ENCODE data around the gene KCNJ15. TPM values are rescaled to one million over a fixed set of nuclear protein-coding genes. Genes with fewer than 3 reads are reported as not detected.

The KCNJ15 gene
- total RNA-seq, 1 experiment from 2014 or later = not detected

DNA sequence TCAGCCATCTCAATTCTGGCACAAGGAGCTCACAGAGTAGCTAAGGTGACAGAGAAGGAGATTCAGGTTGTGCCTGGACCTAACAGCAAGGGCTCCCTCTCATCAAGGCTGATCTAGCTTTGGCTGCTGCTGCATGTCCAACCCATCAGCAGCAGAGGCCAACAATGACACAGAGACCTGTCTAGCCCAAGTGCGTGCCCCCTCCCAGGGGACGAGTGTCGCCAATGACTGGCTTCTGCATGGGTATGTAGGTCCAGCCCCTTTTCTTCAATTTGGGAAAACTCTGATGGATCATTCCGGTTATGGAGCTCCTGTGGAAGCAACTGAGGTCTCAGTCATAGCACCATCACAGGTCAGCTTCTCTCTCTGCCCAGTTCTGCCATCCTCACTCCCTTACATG, 83.3 kb downstream of the KCNJ15 start:
- intact Hi-C loops (cut with micrococcal nuclease) = no loop called here
- H4K20me1 ChIP-seq (ENCODE audit: insufficient read depth) = no peaks in the 10 kb centered on the region

DNA sequence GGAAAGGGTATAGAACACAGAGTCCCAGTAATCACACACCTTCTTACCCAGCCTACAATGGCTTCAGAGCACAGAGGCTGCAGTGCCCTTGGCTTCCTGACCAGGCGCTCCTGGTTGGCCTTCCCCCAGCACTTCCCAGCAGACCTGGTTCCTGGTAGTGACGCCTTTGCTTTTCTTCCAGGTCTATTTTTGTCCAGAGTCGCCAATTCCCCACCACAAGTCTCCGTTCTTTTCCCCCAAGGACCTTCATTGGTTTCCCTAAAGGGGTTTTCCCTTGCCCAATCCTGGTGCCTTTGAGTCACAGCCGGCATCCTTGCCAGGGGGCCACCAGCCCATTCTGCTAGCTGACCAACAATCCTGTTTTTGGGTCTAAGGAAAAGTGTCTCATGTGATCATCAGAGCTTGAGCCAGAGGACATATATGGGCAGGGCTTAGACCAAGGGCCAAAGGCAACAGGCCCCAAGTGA, 84.8 kb downstream of the KCNJ15 start:
- no peak for TF ChIP-seq CEBPB (IDR thresholded peaks at IDR 0.05; ENCODE audit: low read depth)
- TF ChIP-seq, protein P1, sequence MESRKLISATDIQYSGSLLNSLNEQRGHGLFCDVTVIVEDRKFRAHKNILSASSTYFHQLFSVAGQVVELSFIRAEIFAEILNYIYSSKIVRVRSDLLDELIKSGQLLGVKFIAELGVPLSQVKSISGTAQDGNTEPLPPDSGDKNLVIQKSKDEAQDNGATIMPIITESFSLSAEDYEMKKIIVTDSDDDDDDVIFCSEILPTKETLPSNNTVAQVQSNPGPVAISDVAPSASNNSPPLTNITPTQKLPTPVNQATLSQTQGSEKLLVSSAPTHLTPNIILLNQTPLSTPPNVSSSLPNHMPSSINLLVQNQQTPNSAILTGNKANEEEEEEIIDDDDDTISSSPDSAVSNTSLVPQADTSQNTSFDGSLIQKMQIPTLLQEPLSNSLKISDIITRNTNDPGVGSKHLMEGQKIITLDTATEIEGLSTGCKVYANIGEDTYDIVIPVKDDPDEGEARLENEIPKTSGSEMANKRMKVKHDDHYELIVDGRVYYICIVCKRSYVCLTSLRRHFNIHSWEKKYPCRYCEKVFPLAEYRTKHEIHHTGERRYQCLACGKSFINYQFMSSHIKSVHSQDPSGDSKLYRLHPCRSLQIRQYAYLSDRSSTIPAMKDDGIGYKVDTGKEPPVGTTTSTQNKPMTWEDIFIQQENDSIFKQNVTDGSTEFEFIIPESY (IDR thresholded peaks at IDR 0.05; ENCODE audit: extremely low read depth, insufficient replicate concordance, low read length) = no peak
- TF ChIP-seq, protein P2, sequence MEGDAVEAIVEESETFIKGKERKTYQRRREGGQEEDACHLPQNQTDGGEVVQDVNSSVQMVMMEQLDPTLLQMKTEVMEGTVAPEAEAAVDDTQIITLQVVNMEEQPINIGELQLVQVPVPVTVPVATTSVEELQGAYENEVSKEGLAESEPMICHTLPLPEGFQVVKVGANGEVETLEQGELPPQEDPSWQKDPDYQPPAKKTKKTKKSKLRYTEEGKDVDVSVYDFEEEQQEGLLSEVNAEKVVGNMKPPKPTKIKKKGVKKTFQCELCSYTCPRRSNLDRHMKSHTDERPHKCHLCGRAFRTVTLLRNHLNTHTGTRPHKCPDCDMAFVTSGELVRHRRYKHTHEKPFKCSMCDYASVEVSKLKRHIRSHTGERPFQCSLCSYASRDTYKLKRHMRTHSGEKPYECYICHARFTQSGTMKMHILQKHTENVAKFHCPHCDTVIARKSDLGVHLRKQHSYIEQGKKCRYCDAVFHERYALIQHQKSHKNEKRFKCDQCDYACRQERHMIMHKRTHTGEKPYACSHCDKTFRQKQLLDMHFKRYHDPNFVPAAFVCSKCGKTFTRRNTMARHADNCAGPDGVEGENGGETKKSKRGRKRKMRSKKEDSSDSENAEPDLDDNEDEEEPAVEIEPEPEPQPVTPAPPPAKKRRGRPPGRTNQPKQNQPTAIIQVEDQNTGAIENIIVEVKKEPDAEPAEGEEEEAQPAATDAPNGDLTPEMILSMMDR (IDR thresholded peaks at IDR 0.05 in 2 of 3, conservative IDR thresholded peaks at IDR 0.05 in 1 of 3; ENCODE audit: borderline replicate concordance in 1 of 3, insufficient read depth in 1 of 3, low read depth in 2 of 3, low read length in 2 of 3) = no peak
- no peak for TF ChIP-seq SRF (IDR thresholded peaks at IDR 0.05; ENCODE audit: low read depth)
- no peak overlapping the region for H3K9ac ChIP-seq (ENCODE audit: low read length)
- H3K4me2 ChIP-seq (ENCODE audit: low read length) = no peak overlapping the region
- no peaks in the 10 kb centered on the region for H4K20me1 ChIP-seq (ENCODE audit: insufficient read depth)
- POLR2A ChIA-PET = no interaction called here
- no peak overlapping the region for H2AFZ ChIP-seq (ENCODE audit: low read depth, low read length, poor library complexity, severe bottlenecking)
- intact Hi-C loops (cut with micrococcal nuclease) = no loop called here
- H3K36me3 ChIP-seq (ENCODE audit: control insufficient read depth in 1 of 2, insufficient read depth in 2 of 2, low read length in 2 of 2) = no peaks in the 10 kb centered on the region
- H3K9me3 ChIP-seq (ENCODE audit: control insufficient read depth in 1 of 2, insufficient read depth in 1 of 2, low read depth in 1 of 2, low read length in 2 of 2) = no peaks in the 10 kb centered on the region
- RAD21 ChIA-PET (ENCODE audit: low non-redundant PET in 1 of 2, low total read pairs in 2 of 2, uncharacterized antibody in 2 of 2, unreplicated experiment in 2 of 2) = no interaction called here
- ATAC-seq = no peak
- CTCF ChIA-PET = no interaction called here
- no peaks in the 10 kb centered on the region for H3K79me2 ChIP-seq (ENCODE audit: insufficient read depth, low read length)
- no peaks in the 10 kb centered on the region for H3K9me2 ChIP-seq (ENCODE audit: insufficient read depth)
- no peak overlapping the region for H3K4me3 ChIP-seq (replicated peaks in 1 of 2; ENCODE audit: low read depth in 1 of 2, low read length in 2 of 2)
- no TSS peak for BruUV-seq (replicated peaks)
- no peak for DNase-seq (ENCODE audit: low read depth, low spot score)
- no peaks in the 10 kb centered on the region for H3K27me3 ChIP-seq (ENCODE audit: insufficient read depth, low read length)
- H3K27ac ChIP-seq (ENCODE audit: low read depth, low read length) = no peak overlapping the region
- H3K4me1 ChIP-seq (ENCODE audit: control insufficient read depth in 1 of 2, insufficient read depth in 2 of 2, low read length in 2 of 2) = no peaks in the 10 kb centered on the region

More for the DNA sequence above, 83.3 kb downstream of the KCNJ15 start:
- H3K27ac ChIP-seq (ENCODE audit: low read depth, low read length) = no peak overlapping the region
- H3K4me3 ChIP-seq (replicated peaks in 1 of 2; ENCODE audit: low read depth in 1 of 2, low read length in 2 of 2) = no peak overlapping the region
- no TSS peak for BruUV-seq (replicated peaks)
- no peaks in the 10 kb centered on the region for H3K4me1 ChIP-seq (ENCODE audit: control insufficient read depth in 1 of 2, insufficient read depth in 2 of 2, low read length in 2 of 2)
- no peaks in the 10 kb centered on the region for H3K36me3 ChIP-seq (ENCODE audit: control insufficient read depth in 1 of 2, insufficient read depth in 2 of 2, low read length in 2 of 2)
- no peak for TF ChIP-seq RAD21 (IDR thresholded peaks at IDR 0.05; ENCODE audit: low read depth)
- TF ChIP-seq ELF1 (IDR thresholded peaks at IDR 0.05; ENCODE audit: borderline replicate concordance, low read depth) = no peak
- no peak for TF ChIP-seq CBX3 (IDR thresholded peaks at IDR 0.05; ENCODE audit: low read depth)
- TF ChIP-seq YY1 (IDR thresholded peaks at IDR 0.05; ENCODE audit: extremely low read depth, insufficient replicate concordance, low read depth, low read length) = no peak
- TF ChIP-seq, protein P3, sequence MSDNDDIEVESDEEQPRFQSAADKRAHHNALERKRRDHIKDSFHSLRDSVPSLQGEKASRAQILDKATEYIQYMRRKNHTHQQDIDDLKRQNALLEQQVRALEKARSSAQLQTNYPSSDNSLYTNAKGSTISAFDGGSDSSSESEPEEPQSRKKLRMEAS (IDR thresholded peaks at IDR 0.05) = no peak
- no peak for TF ChIP-seq TCF7L2 (IDR thresholded peaks at IDR 0.05; ENCODE audit: borderline replicate concordance, extremely low read depth, insufficient read depth, insufficient read length)
- TF ChIP-seq, protein P4, sequence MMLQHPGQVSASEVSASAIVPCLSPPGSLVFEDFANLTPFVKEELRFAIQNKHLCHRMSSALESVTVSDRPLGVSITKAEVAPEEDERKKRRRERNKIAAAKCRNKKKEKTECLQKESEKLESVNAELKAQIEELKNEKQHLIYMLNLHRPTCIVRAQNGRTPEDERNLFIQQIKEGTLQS (IDR thresholded peaks at IDR 0.05) = no peak
- H3K9me3 ChIP-seq (ENCODE audit: control insufficient read depth in 1 of 2, insufficient read depth in 1 of 2, low read depth in 1 of 2, low read length in 2 of 2) = no peaks in the 10 kb centered on the region
- no peak overlapping the region for H3K4me2 ChIP-seq (ENCODE audit: low read length)
- DNase-seq (ENCODE audit: low read depth, low spot score) (no peak), ATAC-seq (no peak)
- ChIA-PET POLR2A (no interaction called here), CTCF (no interaction called here), RAD21 (ENCODE audit: low non-redundant PET in 1 of 2, low total read pairs in 2 of 2, uncharacterized antibody in 2 of 2, unreplicated experiment in 2 of 2) (no interaction called here)
- no peaks in the 10 kb centered on the region for H3K9me2 ChIP-seq (ENCODE audit: insufficient read depth)
- H2AFZ ChIP-seq (ENCODE audit: low read depth, low read length, poor library complexity, severe bottlenecking) = no peak overlapping the region
- H3K79me2 ChIP-seq (ENCODE audit: insufficient read depth, low read length) = no peaks in the 10 kb centered on the region
- H3K9ac ChIP-seq (ENCODE audit: low read length) = no peak overlapping the region
- no peaks in the 10 kb centered on the region for H3K27me3 ChIP-seq (ENCODE audit: insufficient read depth, low read length)

Measured in HCT116 (cell line).